NCI-H1048 (cell line): ENCODE data around the gene MFAP3L.

ENCODE experiments used
- DNase-seq: peaks from one replicate; lab custom pipeline; 2025; lab: John Stamatoyannopoulos, UW

Gene MFAP3L

DNA sequence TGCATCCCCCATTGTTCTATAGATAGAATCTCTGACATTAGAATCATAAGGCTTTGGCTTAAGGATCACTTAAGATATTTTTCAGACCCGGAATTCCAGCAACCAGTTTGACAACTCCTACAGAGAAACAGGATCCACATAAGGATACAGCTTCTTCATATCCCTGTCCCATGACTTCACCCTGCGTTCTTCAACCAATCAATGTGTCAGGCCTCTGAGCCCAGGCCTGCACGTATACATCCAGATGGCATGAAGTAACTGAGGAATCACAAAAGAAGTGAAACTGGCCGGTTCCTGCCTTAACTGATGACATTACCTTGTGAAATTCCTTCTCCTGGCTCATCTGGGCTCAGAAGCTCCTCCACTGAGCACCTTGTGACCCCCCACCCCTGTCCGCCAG lies 85.1 kb downstream of the MFAP3L start:
- no peak for DNase-seq

DNA sequence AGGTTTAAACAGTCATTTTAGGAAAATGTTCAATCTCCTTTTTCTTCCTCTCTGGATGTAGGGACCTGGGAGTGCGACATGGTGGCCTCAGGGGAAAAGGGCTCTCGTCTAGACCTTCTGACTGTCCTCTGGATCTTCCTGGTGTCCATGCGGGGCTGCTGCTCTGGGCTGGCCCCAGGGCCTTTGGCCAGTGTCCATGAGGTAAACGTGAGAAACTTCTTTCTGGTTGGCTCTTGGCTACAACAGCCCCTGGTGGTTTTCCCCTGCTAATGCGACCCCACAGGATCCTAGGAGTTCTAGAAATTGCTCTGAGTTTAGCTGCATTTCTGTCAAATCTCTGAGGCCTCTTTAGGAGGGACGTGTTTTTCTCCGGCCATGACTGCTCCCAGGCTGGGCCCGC lies 85.7 kb downstream of the MFAP3L start:
- DNase-seq = no peak
